Activated CD8-positive, alpha-beta T cell treated with anti-CD3 and anti-CD28 coated beads for 36 hours (primary cell): Measurements from ENCODE around the gene KEL. TPM values are rescaled to one million over a fixed set of nuclear protein-coding genes. Genes with fewer than 3 reads are reported as not detected.

Experiments
- ATAC-seq: fragments of 200-7000 bp; cut with Tn5 transposase; one replicate; pipeline ENCODE4 v1.10.0; 2021; ENCODE audit warnings: mild to moderate bottlenecking, moderate library complexity
- CTCF ChIA-PET: fragments of 350-600 bp; sonication (Branson Sonifier 250); formaldehyde crosslinking; loops from one replicate; lab custom pipeline; 2021; ENCODE audit warnings: antibody characterized with exemption; lab: Charles Lee
- POLR2A ChIA-PET: fragments of 350-600 bp; sonication (Branson Sonifier 250); formaldehyde crosslinking; loops from one replicate; lab custom pipeline; 2021; ENCODE audit warnings: antibody characterized with exemption; lab: Charles Lee
- DNase-seq: peaks from one replicate; pipeline ENCODE4 v3.0.0-alpha.2; 2020
- H3K27ac Mint-ChIP-seq: one replicate; pipeline ENCODE4 v1.8.0; 2021; ENCODE audit warnings: mild to moderate bottlenecking, mixed read lengths
- H3K27me3 Mint-ChIP-seq: one replicate; pipeline ENCODE4 v1.8.0; 2021; ENCODE audit warnings: mixed read lengths
- H3K36me3 Mint-ChIP-seq: one replicate; pipeline ENCODE4 v1.8.0; 2021; ENCODE audit warnings: low read depth, mixed read lengths
- H3K4me1 Mint-ChIP-seq: one replicate; pipeline ENCODE4 v1.8.0; 2021; ENCODE audit warnings: low read depth, mixed read lengths
- H3K4me3 Mint-ChIP-seq: one replicate; pipeline ENCODE4 v1.8.0; 2021; ENCODE audit warnings: mild to moderate bottlenecking, moderate library complexity, mixed read lengths
- H3K9me3 Mint-ChIP-seq: one replicate; pipeline ENCODE4 v1.8.0; 2021; ENCODE audit warnings: mixed read lengths
- CTCF ChIP-seq: fragments of 200-600 bp; IDR thresholded peaks from one replicate; pipeline ENCODE4 v1.8.0; 2022; ENCODE audit warnings: antibody characterized with exemption, mild to moderate bottlenecking
- intact Hi-C: fragments of 100-400 bp; cut with micrococcal nuclease; formaldehyde crosslinking; loops from one replicate; pipeline ENCODE4 v1.10.0; 2022
- total RNA-seq, 2 experiments: library from RNA; stranded (reverse); gene quantifications; one replicate each; pipeline ENCODE4 v1.2.3, GENCODE V29; 2021

Gene KEL
- total RNA-seq, 2 experiments from 2014 or later: 0.45 to 0.49 TPM

- Mint-ChIP-seq H3K4me3 (no peak overlapping the region), H3K4me1 (no peaks in the 10 kb centered on the region), H3K36me3 (no peaks in the 10 kb centered on the region), H3K9me3 (no peaks in the 10 kb centered on the region), H3K27ac (no peak overlapping the region), H3K27me3 (no peaks in the 10 kb centered on the region)
- POLR2A ChIA-PET: no interaction called here
- CTCF ChIA-PET: no interaction called here
- DNase-seq (no peak), ATAC-seq (no peak)
- TF ChIP-seq CTCF: no peak
- intact Hi-C loops: no loop called here
Measured at GRCh38 chr7:142938611-142939010, 23.6 kb downstream of the KEL start.

- no peak for TF ChIP-seq CTCF
- POLR2A ChIA-PET: no interaction called here
- intact Hi-C loops: no loop called here
- no peaks in the 10 kb centered on the region for H3K4me1 Mint-ChIP-seq
- no peak overlapping the region for H3K4me3 Mint-ChIP-seq
- H3K27me3 Mint-ChIP-seq: no peaks in the 10 kb centered on the region
- H3K9me3 Mint-ChIP-seq: no peaks in the 10 kb centered on the region
- H3K36me3 Mint-ChIP-seq: no peaks in the 10 kb centered on the region
- CTCF ChIA-PET: interaction anchor here (1.2 kb wide), 1 partner anchor 279 kb away, joined by 3 read pairs; no protein-coding TSS in a partner anchor
- ATAC-seq: no peak
- no peak overlapping the region for H3K27ac Mint-ChIP-seq
- DNase-seq: no peak
Measured at GRCh38 chr7:142935941-142936565, 26.1 kb downstream of the KEL start.

GRCh38 chr7:142934056-142934455, 28.1 kb downstream of the KEL start:
- H3K36me3 Mint-ChIP-seq: no peaks in the 10 kb centered on the region
- H3K4me3 Mint-ChIP-seq: no peak overlapping the region
- no peak overlapping the region for H3K27ac Mint-ChIP-seq
- intact Hi-C loops: no loop called here
- no peak for TF ChIP-seq CTCF
- DNase-seq (no peak), ATAC-seq (no peak)
- ChIA-PET POLR2A (interaction anchor here (0.6 kb wide), 1 partner anchor 21 kb away, joined by 3 read pairs; no protein-coding TSS in a partner anchor), CTCF (interaction anchor here (1.2 kb wide), 1 partner anchor 12 kb away, joined by 3 read pairs; no protein-coding TSS in a partner anchor)
- H3K4me1 Mint-ChIP-seq: no peaks in the 10 kb centered on the region
- H3K27me3 Mint-ChIP-seq: no peaks in the 10 kb centered on the region
- H3K9me3 Mint-ChIP-seq: no peaks in the 10 kb centered on the region

- Mint-ChIP-seq H3K27me3 (no peaks in the 10 kb centered on the region), H3K36me3 (no peaks in the 10 kb centered on the region), H3K27ac (no peak within 1 kb of the TSS), H3K4me3 (no peak within 1 kb of the TSS), H3K9me3 (no peaks in the 10 kb centered on the region), H3K4me1 (no peaks in the 10 kb centered on the region)
- ATAC-seq: no peak
- CTCF ChIA-PET: interaction anchor here (1.2 kb wide), 1 partner anchor 12 kb away, joined by 3 read pairs; no protein-coding TSS in a partner anchor
- POLR2A ChIA-PET: interaction anchor here (0.6 kb wide), 2 partner anchors 22 to 869 kb away, joined by 3 read pairs; no protein-coding TSS in a partner anchor
- no peak for TF ChIP-seq CTCF
- no peak for DNase-seq
- intact Hi-C loops: no loop called here
Measured at GRCh38 chr7:142933624-142934023, 28.5 kb downstream of the KEL start, which contains the start of gene TRPV5. Gene TRPV5 (minus strand): TSS chr7:142933746. CDS start chr7:142933459, 287 bp downstream.

- Mint-ChIP-seq H3K4me1 (no peaks in the 10 kb centered on the region), H3K27me3 (no peaks in the 10 kb centered on the region), H3K36me3 (no peaks in the 10 kb centered on the region), H3K4me3 (no peak overlapping the region), H3K27ac (no peak overlapping the region), H3K9me3 (no peaks in the 10 kb centered on the region)
- ChIA-PET CTCF (interaction anchor here (1.2 kb wide), 1 partner anchor 13 kb away, joined by 3 read pairs; no protein-coding TSS in a partner anchor), POLR2A (interaction anchor here (0.6 kb wide), 1 partner anchor 869 kb away, joined by 3 read pairs; no protein-coding TSS in a partner anchor)
- ATAC-seq (no peak), DNase-seq (no peak)
- intact Hi-C loops: no loop called here
- no peak for TF ChIP-seq CTCF
Measured at GRCh38 chr7:142933092-142933475, 29.1 kb downstream of the KEL start.
